ENCODE data around the gene EPHA7. TPM values are rescaled to one million over a fixed set of nuclear protein-coding genes. Genes with fewer than 3 reads are reported as not detected.

Gene EPHA7
- total and polyA plus RNA-seq, 4 donors, result 0.75 to 2.4 TPM; not detected in 2

DNA sequence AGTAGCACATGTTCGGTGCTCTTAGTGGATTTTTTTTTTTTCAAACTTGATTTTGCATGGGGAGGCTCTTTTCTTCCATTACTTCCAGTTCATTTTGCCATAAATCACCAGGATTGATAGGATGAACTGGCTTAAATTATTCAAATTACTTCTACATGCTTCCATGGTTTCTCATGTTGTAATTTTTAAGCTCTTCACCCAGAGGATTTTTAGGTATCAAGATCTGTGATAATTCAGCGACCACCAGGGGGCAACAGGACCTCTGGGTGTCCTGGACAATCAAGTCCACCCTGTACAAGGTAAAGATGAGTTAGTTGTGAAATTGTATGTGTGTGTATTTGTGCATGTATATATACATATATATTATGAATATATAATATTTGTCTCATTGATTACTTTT, 4.2 kb upstream of the EPHA7 start:
- Histone ChIP-seq H3K27ac (ENCODE audit: low read depth in 1 of 2, low read length in 2 of 2) (no peak overlapping the region), H3K27me3 (ENCODE audit: control insufficient read depth in 1 of 2, insufficient read depth in 2 of 2, low read length in 1 of 2) (no peaks in the 10 kb centered on the region), H3K36me3 (ENCODE audit: control insufficient read depth in 1 of 2, insufficient read depth in 2 of 2, low read length in 1 of 2) (no peaks in the 10 kb centered on the region), H3K4me1 (ENCODE audit: control insufficient read depth in 1 of 2, insufficient read depth in 2 of 2, low read length in 2 of 2) (no peaks in the 10 kb centered on the region), H3K9me3 (ENCODE audit: control insufficient read depth, low read length) (no peaks in the 10 kb centered on the region), H3K4me3 (ENCODE audit: low read length in 2 of 2) (no peak overlapping the region)
- ATAC-seq (ENCODE audit: low FRiP score) (no peak), DNase-seq (no peak)
- intact Hi-C loops (cut with DNase I), result no loop called here
- WGBS, 2 donors, result 50 to 55% methylated on average over 2 of the region's 2 CpGs

DNA sequence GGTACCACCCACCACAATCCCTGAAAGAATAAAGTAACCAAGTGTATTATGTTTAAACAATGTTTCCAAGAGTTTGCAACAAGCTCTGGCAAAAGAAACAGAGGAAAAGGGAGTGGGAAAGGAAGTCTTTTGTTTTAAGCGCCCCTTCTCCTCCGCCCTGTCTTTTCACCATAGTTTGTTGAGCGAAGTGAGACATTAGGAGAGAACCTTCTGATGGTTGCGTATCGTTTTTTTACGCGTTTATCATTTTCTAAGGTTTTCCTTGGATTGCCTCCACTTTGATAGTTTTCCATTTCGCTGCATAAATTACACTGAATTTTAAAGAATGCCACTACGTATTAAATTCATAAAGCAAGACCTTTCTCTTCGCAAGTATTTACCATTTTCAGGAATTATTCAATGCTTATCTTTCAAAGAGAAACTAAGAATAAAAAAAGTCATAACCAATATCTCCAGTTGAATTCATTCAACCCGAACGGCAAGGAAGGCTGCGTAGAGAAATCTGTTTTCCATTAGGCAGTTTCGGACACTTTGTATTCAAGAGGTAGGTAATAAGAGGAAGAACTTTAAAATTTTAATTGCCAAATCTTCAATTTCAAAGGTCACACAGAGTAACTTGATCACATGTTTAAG, 920 bp upstream of the EPHA7 start:
- no peak for ATAC-seq (ENCODE audit: low FRiP score)
- Histone ChIP-seq H3K36me3 (ENCODE audit: control insufficient read depth in 1 of 2, insufficient read depth in 2 of 2, low read length in 1 of 2) (no peaks in the 10 kb centered on the region), H3K4me3 (ENCODE audit: low read length in 2 of 2) (peak overlapping the region; percentile 26 to 49), H3K27me3 (ENCODE audit: control insufficient read depth in 1 of 2, insufficient read depth in 2 of 2, low read length in 1 of 2) (no peaks in the 10 kb centered on the region), H3K4me1 (ENCODE audit: control insufficient read depth in 1 of 2, insufficient read depth in 2 of 2, low read length in 2 of 2) (no peaks in the 10 kb centered on the region), H3K27ac (ENCODE audit: low read depth in 1 of 2, low read length in 2 of 2) (no peak overlapping the region), H3K9me3 (ENCODE audit: control insufficient read depth, low read length) (no peaks in the 10 kb centered on the region)
- WGBS, 2 donors, result 6% methylated on average over 14 of the region's 14 CpGs
- intact Hi-C loops (cut with DNase I), result no loop called here
- no peak for DNase-seq

DNA sequence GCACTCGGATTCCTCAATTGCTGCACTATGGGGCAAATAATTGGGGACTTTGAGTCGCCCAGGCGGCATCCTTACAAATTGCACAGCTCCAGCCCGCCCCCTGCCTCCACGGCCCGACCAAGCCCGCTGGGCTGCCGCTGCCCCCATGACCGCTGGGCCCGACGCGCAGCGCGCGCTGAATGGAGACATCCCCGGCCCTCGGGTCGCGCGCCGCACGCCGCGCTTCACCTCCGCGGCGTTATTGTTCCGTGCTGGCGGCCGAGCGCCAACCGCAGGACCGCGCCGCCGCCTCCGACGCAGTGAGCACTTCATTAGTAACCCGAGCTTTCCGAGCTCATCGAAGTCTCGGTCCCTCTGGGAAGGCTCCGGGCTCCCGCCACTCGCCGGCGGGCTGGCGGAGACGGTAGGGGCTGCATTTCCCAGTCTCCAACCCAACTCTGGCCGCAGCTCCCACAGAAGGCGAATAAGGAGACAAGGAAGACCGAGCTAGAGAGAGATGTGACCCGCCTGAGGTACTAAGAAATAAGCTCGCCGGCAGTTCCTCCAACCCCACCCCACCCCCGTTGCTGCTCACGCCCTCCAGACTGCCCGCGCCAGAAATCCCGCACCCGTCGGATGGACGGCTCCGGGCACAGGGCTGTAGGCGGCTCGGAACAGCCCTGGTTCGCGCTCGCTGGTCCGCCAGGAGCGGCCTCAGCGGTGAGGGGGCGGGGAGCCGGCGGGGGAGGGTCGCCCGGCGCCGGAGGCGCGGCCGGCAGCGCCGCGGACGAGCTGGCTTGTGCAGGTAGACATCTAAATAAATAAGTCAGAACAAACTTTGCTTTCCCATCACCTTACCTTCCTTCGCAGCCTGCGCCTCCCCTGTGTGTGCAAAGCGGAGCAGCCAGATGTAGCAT, 703 bp downstream of the EPHA7 start:
- WGBS, 2 donors, result 1% methylated on average over 88 to 89 of the region's 89 CpGs
- Histone ChIP-seq H3K4me1 (ENCODE audit: control insufficient read depth in 1 of 2, insufficient read depth in 2 of 2, low read length in 2 of 2) (no peaks in the 10 kb centered on the region), H3K4me3 (ENCODE audit: low read length in 2 of 2) (peak overlapping the region; percentile 42 to 49), H3K9me3 (ENCODE audit: control insufficient read depth, low read length) (no peaks in the 10 kb centered on the region), H3K36me3 (ENCODE audit: control insufficient read depth in 1 of 2, insufficient read depth in 2 of 2, low read length in 1 of 2) (no peaks in the 10 kb centered on the region), H3K27ac (ENCODE audit: low read depth in 1 of 2, low read length in 2 of 2) (no peak overlapping the region), H3K27me3 (ENCODE audit: control insufficient read depth in 1 of 2, insufficient read depth in 2 of 2, low read length in 1 of 2) (no peaks in the 10 kb centered on the region)
- ATAC-seq (ENCODE audit: low FRiP score) (peak; percentile 30), DNase-seq (peak; percentile 47 to 78)
- intact Hi-C loops (cut with DNase I), result no loop called here

DNA sequence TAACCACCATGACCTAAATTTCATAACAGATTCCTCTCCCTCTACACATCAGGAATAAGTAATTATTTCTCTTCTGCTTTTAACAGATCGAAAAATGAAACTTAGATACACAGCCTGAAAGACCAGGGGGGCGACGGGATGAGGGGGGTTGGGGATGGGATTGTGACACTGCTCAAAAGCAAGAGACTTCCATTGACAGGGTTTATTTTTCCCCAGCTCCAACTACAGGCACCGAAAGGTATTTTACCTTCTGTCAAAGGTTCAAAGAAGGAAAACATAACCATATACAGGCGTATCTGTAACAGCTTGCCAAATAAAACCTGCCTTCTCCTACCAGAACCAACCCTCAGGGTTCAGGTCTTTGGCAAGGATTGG, 1.3 kb downstream of the EPHA7 start:
- Histone ChIP-seq H3K27ac (ENCODE audit: low read depth in 1 of 2, low read length in 2 of 2) (no peak overlapping the region), H3K9me3 (ENCODE audit: control insufficient read depth, low read length) (no peaks in the 10 kb centered on the region), H3K36me3 (ENCODE audit: control insufficient read depth in 1 of 2, insufficient read depth in 2 of 2, low read length in 1 of 2) (no peaks in the 10 kb centered on the region), H3K4me1 (ENCODE audit: control insufficient read depth in 1 of 2, insufficient read depth in 2 of 2, low read length in 2 of 2) (no peaks in the 10 kb centered on the region), H3K4me3 (ENCODE audit: low read length in 2 of 2) (peak overlapping the region in 1 of 2 donors; percentile 42), H3K27me3 (ENCODE audit: control insufficient read depth in 1 of 2, insufficient read depth in 2 of 2, low read length in 1 of 2) (no peaks in the 10 kb centered on the region)
- 0 to 3% methylated on average over 5 of the region's 5 CpGs for WGBS, 2 donors
- DNase-seq (no peak), ATAC-seq (ENCODE audit: low FRiP score) (no peak)
- intact Hi-C loops (cut with DNase I), result no loop called here

DNA sequence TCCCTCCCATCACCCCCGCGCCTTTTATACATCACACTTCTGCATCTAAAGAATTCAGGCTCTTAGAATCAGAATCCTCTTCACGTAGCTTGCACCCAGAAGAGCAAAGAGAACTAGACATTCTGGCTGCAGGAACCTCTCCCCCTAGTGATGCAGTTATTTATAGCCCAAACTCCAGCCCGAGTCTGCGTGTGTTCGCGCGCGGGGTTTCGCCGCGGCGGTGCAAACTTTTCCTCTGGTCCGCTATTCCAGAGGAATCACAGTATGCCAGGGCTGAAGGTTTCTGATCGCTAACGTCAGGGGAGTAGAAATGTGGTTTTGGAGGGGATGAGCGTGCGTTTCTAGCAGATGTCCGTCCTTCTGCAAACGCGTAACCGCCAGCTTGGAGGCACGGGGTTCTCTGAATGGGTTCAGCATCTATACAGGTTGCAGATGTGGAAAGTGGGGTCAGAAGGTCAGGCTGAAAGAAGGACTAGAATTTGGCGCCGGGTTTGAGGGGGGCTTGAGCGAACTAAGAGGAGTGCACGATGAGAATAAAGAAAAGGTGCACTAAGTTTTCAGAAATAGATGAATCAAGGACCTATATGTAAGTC, 1.8 kb downstream of the EPHA7 start:
- H3K9me3 ChIP-seq (ENCODE audit: control insufficient read depth, low read length), result no peaks in the 10 kb centered on the region
- no peaks in the 10 kb centered on the region for H3K27me3 ChIP-seq (ENCODE audit: control insufficient read depth in 1 of 2, insufficient read depth in 2 of 2, low read length in 1 of 2)
- 1% methylated on average over 27 of the region's 27 CpGs for WGBS, 2 donors
- ATAC-seq (ENCODE audit: low FRiP score) (no peak), DNase-seq (peak in 1 of 2 donors; percentile 40)
- no peak overlapping the region for H3K27ac ChIP-seq (ENCODE audit: low read depth in 1 of 2, low read length in 2 of 2)
- intact Hi-C loops (cut with DNase I), result no loop called here
- H3K4me3 ChIP-seq (ENCODE audit: low read length in 2 of 2), result no peak overlapping the region
- no peaks in the 10 kb centered on the region for H3K4me1 ChIP-seq (ENCODE audit: control insufficient read depth in 1 of 2, insufficient read depth in 2 of 2, low read length in 2 of 2)
- no peaks in the 10 kb centered on the region for H3K36me3 ChIP-seq (ENCODE audit: control insufficient read depth in 1 of 2, insufficient read depth in 2 of 2, low read length in 1 of 2)

DNA sequence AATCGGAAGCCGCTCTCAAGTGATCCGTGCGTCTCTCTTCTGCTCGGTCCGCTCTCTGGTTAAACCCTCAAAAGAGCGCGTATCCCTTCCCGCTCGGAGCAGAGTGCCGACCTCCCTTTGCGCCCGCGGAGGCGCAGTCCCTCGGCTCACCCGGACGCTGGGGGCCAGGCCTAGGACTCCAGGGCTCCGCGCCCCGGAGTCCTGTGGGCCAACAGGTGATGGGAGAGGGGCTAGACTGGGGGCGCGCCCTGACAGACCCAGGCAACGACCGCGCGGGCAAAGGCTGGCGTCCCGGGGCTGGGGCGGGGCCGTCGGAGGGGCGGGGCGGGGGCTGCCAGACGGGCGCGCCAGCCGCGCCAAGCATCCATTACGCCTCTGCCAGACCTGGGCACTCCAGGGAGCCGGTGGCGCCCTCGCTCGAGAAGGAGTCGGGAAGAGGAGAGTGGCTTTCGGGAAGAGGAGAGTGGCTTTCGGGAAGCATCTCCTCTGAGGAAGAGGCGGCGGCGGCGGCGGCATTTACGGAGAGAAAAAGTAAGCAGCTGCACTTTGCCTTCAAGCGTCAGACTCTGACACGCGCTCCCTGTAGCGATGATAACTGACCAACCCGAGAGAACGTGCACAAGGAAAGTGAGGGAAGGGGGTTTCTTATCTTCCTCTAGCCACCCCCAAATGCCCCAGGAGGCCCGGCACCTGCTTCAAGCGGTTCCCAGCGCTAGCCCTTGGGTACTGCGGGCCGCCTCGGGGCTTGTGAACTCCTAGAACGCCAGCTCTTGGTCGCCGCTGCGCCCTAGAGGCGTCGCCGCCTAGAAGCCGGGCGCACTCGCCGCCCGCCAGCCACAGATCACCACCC, 2.6 kb downstream of the EPHA7 start:
- H3K4me3 ChIP-seq (ENCODE audit: low read length in 2 of 2), result peak overlapping the region in 1 of 2 donors; percentile 12
- intact Hi-C loops (cut with DNase I), result no loop called here
- H3K9me3 ChIP-seq (ENCODE audit: control insufficient read depth, low read length), result no peaks in the 10 kb centered on the region
- WGBS, 2 donors, result 1 to 2% methylated on average over 69 to 77 of the region's 77 CpGs
- ATAC-seq (ENCODE audit: low FRiP score), result no peak
- no peak overlapping the region for H3K27ac ChIP-seq (ENCODE audit: low read depth in 1 of 2, low read length in 2 of 2)
- no peaks in the 10 kb centered on the region for H3K27me3 ChIP-seq (ENCODE audit: control insufficient read depth in 1 of 2, insufficient read depth in 2 of 2, low read length in 1 of 2)
- no peaks in the 10 kb centered on the region for H3K4me1 ChIP-seq (ENCODE audit: control insufficient read depth in 1 of 2, insufficient read depth in 2 of 2, low read length in 2 of 2)
- DNase-seq, result peak; percentile 41 to 72
- H3K36me3 ChIP-seq (ENCODE audit: control insufficient read depth in 1 of 2, insufficient read depth in 2 of 2, low read length in 1 of 2), result no peaks in the 10 kb centered on the region

DNA sequence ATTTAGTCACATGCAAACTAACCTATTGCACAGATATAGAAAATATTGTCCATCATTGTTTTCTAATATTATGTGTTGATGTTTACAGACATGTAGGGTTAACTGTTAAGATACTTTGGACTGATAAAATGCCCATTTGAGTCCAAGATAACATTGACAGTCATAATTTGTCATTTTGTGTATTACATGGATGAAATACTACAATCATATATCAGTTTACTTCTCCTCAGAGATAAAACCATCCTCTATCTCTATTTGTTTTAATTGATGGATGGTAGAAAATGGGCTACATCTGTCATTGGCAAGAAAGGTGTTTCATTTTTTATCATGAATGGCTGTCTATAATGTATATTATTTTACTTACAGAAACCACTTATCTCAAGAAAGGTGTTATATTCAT, 6.2 kb downstream of the EPHA7 start:
- Histone ChIP-seq H3K9me3 (ENCODE audit: control insufficient read depth, low read length) (no peaks in the 10 kb centered on the region), H3K27me3 (ENCODE audit: control insufficient read depth in 1 of 2, insufficient read depth in 2 of 2, low read length in 1 of 2) (no peaks in the 10 kb centered on the region), H3K4me1 (ENCODE audit: control insufficient read depth in 1 of 2, insufficient read depth in 2 of 2, low read length in 2 of 2) (no peaks in the 10 kb centered on the region), H3K27ac (ENCODE audit: low read depth in 1 of 2, low read length in 2 of 2) (no peak overlapping the region), H3K36me3 (ENCODE audit: control insufficient read depth in 1 of 2, insufficient read depth in 2 of 2, low read length in 1 of 2) (no peaks in the 10 kb centered on the region), H3K4me3 (ENCODE audit: low read length in 2 of 2) (no peak overlapping the region)
- intact Hi-C loops (cut with DNase I), result no loop called here
- DNase-seq, result no peak
- ATAC-seq (ENCODE audit: low FRiP score), result no peak

DNA sequence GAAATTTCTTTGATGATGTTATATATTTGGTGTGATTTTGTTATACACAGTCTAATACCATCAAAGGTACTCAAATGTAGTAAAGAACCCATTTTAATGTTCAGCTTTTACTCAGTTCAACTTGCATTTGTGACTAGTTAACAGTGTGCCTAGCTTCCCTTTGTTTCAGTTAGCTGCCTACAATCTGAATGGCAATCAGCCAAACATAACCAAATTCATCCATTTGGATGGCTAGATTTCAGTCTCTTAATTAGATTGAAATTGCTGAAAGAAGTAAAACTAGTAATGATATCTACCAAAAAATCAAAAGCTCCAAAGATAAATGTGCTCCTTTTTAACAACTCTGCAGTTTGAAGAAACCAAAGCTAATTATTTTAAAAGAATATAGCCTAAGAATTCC, 6.9 kb downstream of the EPHA7 start:
- ATAC-seq (ENCODE audit: low FRiP score) (no peak), DNase-seq (no peak)
- Histone ChIP-seq H3K9me3 (ENCODE audit: control insufficient read depth, low read length) (no peaks in the 10 kb centered on the region), H3K36me3 (ENCODE audit: control insufficient read depth in 1 of 2, insufficient read depth in 2 of 2, low read length in 1 of 2) (no peaks in the 10 kb centered on the region), H3K27ac (ENCODE audit: low read depth in 1 of 2, low read length in 2 of 2) (no peak overlapping the region), H3K4me1 (ENCODE audit: control insufficient read depth in 1 of 2, insufficient read depth in 2 of 2, low read length in 2 of 2) (no peaks in the 10 kb centered on the region), H3K27me3 (ENCODE audit: control insufficient read depth in 1 of 2, insufficient read depth in 2 of 2, low read length in 1 of 2) (no peaks in the 10 kb centered on the region), H3K4me3 (ENCODE audit: low read length in 2 of 2) (no peak overlapping the region)
- intact Hi-C loops (cut with DNase I), result no loop called here
